HG03025 (cell line): Measurements from ENCODE around the gene ONECUT3.

ENCODE experiments used
- ATAC-seq: cut with Tn5 transposase; IDR thresholded peaks from one replicate; pipeline ENCODE4 v1.9.1; 2021; ENCODE audit warnings: mild to moderate bottlenecking, moderate library complexity; ENCODE audit not compliant: unreplicated experiment, low FRiP score

Gene ONECUT3

GRCh38 chr19:1811942-1812425 lies 58.7 kb downstream of the ONECUT3 start, which contains the start of gene ATP8B3:
Gene ATP8B3 (minus strand): TSS chr19:1812276. CDS start chr19:1811736, 540 bp downstream.
- ATAC-seq: no peak

- ATAC-seq: peak; percentile 54
Measured at GRCh38 chr19:1812426-1813191, 59.3 kb downstream of the ONECUT3 start.

DNA sequence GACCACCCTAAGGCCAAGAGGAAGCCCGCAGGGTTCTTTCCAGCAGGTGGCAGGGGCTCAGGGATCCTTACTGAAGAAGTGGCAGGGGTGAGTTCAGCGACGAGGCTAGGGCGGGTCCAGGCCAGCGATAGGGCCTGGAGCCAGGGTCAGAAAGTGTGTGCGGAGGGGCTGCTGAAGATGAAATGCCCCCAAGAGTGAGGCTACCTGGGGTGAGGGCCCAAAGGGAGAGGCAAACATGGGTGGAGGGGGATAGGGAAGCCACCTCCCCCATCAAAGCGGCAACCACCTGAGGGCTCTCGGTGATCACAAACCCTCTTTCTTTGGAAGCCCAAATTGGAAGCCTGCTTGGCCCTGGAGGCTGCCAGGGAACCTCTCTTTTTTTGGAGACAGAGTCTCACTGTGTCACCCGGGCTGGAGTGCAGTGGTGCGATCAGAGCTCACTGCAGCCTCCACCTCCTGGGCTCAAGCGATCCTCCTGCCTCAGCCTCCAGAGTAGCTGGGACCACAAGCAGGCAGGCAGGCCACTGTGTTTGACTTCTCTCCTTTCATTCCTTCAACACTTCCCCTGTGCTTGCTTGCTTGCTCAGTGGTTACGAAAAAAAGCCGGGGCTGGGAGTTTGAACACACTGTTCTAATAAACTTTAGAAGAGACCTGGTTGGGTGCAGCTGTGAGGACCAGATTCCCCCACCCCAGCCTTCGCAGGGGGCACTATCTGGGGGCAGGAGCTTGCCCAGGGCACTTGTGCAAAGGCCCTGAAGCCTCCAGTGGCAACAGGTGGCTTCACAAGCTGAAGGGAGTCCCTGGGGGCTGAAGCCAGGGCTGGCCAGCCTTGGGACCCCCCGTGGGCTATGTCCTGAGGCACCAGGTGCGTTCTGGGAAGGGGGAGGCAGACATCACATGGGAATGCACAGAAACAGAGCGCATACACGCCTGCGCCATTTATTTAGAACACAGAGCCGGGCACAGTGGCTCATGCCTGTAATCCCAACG lies 60.2 kb downstream of the ONECUT3 start:
- no peak for ATAC-seq

- no peak for ATAC-seq
Measured at GRCh38 chr19:1814391-1814790, 61.1 kb downstream of the ONECUT3 start.

- ATAC-seq: no peak
Measured at GRCh38 chr19:1814833-1815604, 61.7 kb downstream of the ONECUT3 start.

DNA sequence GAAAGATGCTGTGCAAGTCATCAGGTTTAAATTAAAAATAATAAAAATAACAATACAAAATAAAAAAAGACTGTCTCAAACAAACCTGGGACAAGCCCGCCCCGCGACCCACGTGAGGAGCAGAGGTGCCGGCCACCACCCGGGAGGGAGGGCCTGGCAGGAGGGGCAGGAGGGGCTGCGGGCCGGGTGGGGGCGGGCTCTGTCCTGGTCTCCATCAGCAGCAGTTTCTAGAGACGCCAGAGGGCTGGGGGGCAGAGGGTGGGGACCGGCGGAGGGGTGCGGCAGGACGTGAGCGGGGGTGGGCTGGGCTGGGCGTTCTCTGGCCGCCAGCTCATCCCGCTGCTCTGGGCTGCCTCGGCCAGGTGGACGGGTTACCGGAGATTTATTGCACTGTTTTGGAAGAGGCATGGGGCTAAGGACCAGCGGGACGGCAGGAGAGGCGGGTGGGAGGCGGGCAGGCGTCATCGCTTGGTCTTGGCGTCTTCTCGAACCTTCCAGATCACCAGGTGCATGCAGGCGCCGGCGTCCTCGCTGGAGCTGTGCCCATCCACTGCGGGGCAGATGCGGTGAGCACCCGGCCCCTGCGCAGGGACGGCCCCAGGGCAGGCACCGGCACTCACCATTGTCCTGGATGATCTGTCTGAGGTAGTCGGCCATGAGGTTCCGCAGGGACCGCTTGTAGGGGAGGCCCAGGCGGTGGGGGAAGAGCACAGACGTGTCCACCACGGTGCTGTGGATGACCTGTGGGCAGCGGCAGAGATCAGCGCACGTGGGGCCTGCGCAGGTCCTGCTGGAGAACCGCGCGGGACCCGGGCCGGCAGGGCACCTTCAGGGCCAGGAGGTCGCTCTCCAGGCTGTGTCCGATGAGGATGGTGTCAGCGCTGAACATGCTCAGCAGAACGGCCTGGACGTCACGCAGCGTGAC lies 62.6 kb downstream of the ONECUT3 start:
- ATAC-seq: no peak

- ATAC-seq: no peak
Measured at GRCh38 chr19:1816530-1817298, 63.4 kb downstream of the ONECUT3 start.

GRCh38 chr19:1817553-1818179 lies 64.4 kb downstream of the ONECUT3 start:
- ATAC-seq: no peak

DNA sequence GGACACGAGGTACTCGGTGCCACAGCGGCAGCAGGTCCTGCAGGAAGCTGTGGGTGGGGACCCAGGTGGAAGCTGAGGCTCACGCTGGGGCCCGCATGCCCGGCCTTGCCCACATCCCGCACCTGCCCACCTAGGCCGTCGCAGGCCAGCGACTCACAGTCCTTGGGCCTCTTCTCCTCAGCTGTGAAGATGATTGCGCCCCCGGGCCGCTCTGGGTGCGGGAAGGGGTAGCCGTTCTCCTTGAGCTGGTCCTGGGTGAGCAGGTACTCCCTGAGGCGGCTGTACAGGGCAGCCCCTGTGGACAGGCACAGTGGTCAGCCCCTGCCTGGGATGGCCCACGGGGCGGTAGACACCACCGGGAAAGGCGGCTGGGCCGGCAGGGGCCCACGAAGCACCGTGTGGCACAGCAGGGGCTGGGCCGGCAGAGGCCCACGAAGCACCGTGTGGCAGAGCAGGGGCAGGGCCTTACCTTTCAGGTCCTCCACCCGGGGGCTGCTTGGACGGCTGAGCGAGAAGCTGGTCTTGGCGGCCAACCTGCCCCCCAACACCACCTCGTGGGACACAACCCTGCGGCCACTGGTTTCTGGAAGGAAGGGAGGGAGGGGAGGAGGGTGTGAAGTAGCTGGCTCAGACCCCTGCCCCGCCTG lies 65.4 kb downstream of the ONECUT3 start:
- no peak for ATAC-seq

- ATAC-seq: no peak
Measured at GRCh38 chr19:1819341-1820255, 66.3 kb downstream of the ONECUT3 start.

GRCh38 chr19:1822210-1822609 lies 68.9 kb downstream of the ONECUT3 start:
- no peak for ATAC-seq

GRCh38 chr19:1823020-1823419 lies 69.7 kb downstream of the ONECUT3 start:
- ATAC-seq: no peak

GRCh38 chr19:1823539-1824251 lies 70.4 kb downstream of the ONECUT3 start:
- ATAC-seq: no peak

DNA sequence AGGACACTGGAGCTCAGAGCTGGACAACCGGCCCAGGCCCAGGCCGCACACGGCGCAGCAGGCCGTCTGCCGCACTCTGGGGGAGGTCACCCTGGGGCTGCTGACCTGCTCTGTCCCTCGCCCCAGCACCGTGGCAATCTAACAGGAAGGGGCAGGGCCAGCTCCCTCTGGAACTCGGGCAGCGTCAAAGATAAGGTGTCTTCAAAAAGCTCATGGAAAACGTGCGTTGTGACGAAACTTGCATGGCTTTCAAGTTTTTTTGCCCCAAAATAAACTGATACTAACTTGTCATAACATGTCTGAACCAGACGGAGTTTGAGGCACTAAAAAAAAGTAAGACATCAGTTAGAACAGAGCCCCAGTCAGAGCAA lies 70.9 kb downstream of the ONECUT3 start:
- no peak for ATAC-seq

DNA sequence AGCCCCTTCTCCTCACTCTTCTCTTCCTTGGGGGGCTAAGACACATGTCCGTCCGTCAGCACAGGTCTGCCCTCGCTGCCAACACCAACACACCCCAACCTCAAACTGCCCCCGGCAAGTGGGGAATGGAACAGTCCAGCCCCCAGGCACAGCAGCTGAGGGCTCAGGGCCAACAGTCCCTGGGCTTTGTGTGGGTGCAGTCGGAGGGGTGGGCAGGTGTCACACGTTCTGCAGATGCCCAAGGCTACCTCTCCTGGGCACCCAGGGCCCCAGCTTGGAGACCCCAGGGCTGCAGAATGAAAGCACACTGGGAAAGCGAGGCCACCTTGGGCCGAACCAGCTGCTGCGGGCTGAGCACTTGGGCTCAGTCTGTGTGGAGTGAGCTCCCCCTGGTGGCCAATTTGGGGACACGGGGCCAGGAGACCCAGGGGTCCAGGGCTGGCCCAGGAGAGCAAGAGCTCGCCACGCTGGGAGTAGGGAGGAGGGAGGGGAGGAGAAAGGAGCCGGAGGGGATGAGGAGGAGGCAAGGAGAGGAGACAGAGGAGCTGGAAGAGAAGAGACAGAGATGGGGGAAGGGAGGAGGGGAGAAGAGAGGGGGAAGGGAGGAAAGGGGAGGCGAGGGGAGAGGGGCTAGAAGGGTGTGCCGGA lies 72.7 kb downstream of the ONECUT3 start:
- ATAC-seq: no peak
